GM21367 (cell line): ENCODE measurements around the gene HEATR5A.
"Not testable (repeated sequence)": the region's sequence is repeated elsewhere in the genome, so short reads cannot be mapped to it uniquely, and the experiment has no call there.

Experiments
- ATAC-seq: cut with Tn5 transposase; IDR thresholded peaks from one replicate; pipeline ENCODE4 v1.9.1; 2021; ENCODE audit not compliant: unreplicated experiment

HEATR5A gene

GRCh38 chr14:31287294-31287972, 132.9 kb downstream of the HEATR5A start:
- ATAC-seq: no peak

- no peak for ATAC-seq
These were observed 133.7 kb downstream of the HEATR5A start for GRCh38 chr14:31286456-31287293.

- ATAC-seq: peak; percentile 75
These were observed 136.6 kb downstream of the HEATR5A start for GRCh38 chr14:31283578-31284252.

- peak; percentile 19 for ATAC-seq
These were observed 137.2 kb downstream of the HEATR5A start for GRCh38 chr14:31283153-31283552.

GRCh38 chr14:31280871-31281220, 139.5 kb downstream of the HEATR5A start:
- no peak for ATAC-seq

GRCh38 chr14:31280132-31280870, 140.0 kb downstream of the HEATR5A start:
- ATAC-seq: no peak

- ATAC-seq: no peak
These were observed 141.5 kb downstream of the HEATR5A start for GRCh38 chr14:31278883-31279282.

GRCh38 chr14:31277085-31277484, 143.3 kb downstream of the HEATR5A start:
- no peak for ATAC-seq

GRCh38 chr14:31276417-31276816, 143.9 kb downstream of the HEATR5A start:
- not testable (repeated sequence) for ATAC-seq

GRCh38 chr14:31275731-31276130, 144.6 kb downstream of the HEATR5A start:
- no peak for ATAC-seq

- no peak for ATAC-seq
These were observed 148.7 kb downstream of the HEATR5A start for GRCh38 chr14:31271648-31272047.

GRCh38 chr14:31270196-31270772, 150.1 kb downstream of the HEATR5A start:
- ATAC-seq: no peak

GRCh38 chr14:31269634-31270195, 150.6 kb downstream of the HEATR5A start:
- no peak for ATAC-seq

GRCh38 chr14:31268216-31268615, 152.1 kb downstream of the HEATR5A start:
- ATAC-seq: no peak

GRCh38 chr14:31266437-31267331, 153.7 kb downstream of the HEATR5A start:
- ATAC-seq: no peak

GRCh38 chr14:31265701-31266398, 154.5 kb downstream of the HEATR5A start:
- ATAC-seq: no peak

GRCh38 chr14:31263485-31264133, 156.7 kb downstream of the HEATR5A start:
- ATAC-seq: no peak
